HG03175 (cell line): ENCODE measurements around the gene ALG5.
A peak's percentile ranks its signal among the peaks of the same experiment; 100 is the strongest.

Source experiments
- ATAC-seq: cut with Tn5 transposase; IDR thresholded peaks from one replicate; pipeline ENCODE4 v1.9.1; 2021; ENCODE audit warnings: mild to moderate bottlenecking, moderate library complexity; ENCODE audit not compliant: unreplicated experiment

Gene ALG5, protein sequence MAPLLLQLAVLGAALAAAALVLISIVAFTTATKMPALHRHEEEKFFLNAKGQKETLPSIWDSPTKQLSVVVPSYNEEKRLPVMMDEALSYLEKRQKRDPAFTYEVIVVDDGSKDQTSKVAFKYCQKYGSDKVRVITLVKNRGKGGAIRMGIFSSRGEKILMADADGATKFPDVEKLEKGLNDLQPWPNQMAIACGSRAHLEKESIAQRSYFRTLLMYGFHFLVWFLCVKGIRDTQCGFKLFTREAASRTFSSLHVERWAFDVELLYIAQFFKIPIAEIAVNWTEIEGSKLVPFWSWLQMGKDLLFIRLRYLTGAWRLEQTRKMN

DNA sequence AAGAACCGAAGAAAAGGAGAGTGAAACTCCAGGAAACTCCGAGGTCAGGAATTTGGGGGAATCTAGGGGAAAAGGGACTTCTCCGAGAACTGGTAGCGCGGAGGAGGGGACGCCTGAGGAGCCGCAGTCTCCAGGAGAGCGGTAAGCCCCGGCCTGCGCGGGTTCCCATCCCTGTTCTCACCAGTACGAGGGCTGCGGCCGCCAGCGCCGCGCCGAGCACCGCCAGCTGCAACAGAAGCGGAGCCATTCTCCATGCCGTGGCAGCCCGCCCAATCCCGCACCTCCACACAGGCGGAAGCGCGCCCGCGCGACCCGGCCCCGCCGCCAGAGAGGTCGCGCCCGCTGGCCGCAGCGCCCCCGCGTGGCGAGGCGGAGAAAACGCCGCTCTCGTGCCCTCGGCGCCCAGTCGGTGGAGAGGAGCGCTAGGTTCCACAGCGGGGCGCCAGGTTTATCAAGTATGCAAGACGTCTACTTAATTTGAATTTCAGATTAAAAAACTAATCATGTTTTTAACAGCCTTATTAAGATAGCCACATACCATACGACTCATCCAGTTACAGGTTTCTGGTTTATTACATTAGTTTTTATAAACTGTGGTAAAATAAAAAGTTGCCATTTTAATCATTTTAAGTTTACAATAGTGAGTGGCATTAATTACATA lies at the start of gene ALG5:
Gene ALG5 (minus strand): TSS at position 287 of the 661 bp plus-strand sequence. CDS start 40 bp downstream, at position 247.
- peak; percentile 67 for ATAC-seq

DNA sequence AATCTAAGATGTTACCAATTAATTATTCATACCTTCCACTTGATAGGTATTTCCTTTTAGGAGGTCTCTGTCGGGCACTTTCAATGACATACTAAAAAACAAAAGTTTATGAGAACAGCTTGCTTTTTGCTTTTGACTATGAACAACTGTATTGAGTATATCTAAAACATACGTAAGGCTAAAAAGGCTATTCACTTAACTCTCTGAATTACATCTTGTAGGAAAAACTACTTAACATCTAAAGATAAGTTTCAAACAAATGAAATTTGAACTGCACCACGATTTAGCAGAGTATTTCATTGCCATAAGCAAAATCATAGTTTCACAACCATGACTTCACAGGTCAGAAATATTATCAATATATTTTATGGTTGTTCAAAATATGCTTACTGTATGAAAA lies 48.7 kb upstream of the ALG5 start:
- ATAC-seq: no peak

DNA sequence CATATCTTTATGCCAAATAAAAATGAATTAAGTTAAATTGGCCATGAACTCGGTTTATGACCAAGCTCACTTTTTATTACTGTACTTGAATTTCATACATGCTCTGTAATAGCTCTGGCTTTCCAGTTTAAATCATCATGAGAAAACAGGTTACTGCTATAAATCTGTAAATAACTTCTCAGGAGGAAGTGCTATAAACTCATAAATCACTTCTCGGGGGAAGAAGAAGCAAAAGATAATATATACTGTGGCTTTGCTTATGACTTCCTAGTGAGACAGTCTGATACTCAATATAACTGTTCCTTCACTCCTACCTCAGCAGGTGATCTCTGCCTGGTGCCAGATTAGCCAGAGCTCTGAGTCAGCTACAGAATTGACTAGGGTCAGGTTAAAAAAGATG lies 47.9 kb upstream of the ALG5 start:
- no peak for ATAC-seq

DNA sequence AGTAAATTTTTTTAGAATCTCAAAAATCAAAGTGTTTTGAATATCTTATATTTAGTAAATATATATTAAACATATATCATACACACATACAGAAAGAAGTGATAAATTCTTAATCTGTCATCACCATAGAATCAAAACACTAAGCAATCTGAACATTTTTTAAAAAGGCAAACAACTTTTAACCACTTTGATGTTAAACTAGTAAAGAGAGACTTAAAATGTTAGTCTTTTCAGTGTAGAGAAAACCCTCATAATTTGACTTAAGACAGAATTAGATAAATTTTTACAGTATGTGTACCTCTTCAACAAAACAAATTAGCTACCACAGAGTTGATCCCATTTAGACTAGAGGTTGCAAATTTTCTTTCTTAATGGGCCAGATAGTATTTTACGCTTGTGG lies 46.9 kb upstream of the ALG5 start:
- no peak for ATAC-seq

DNA sequence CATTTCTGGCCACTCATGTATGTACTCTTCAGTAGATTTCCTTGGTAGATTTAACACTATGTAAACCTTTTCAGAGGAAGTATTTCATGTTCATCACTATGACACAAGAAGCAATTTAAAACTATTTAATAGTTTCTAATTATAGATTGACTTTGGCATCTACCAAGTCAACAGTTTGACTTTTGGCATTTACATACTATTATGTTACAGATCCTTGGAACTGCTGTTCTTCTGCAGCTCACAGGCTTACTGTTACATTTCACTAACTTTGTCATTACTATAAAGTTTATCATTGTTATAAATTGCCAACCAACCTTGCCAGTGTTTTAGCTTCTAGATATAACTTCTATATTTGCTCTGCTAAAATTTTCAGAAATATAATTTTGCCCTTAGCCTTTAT lies 41.6 kb upstream of the ALG5 start:
- ATAC-seq: no peak

DNA sequence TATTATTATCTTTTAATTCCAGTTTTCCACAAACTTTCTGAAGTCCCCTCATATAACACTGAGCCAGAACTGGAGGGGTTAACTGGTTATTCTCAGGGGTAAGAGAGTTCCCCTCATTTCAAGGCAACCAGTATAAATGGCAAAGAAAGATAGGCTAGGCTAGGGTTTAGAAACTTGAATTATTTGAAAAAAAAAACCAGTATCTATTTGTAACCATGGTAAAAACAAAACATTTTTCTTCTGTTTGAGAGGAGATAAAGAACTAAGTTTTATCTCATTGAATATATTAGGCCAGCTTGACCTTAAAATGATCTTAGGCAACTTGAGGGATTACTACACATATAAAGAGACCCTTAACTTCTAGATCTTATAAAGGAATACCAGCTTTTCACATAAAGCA lies 40.8 kb upstream of the ALG5 start:
- no peak for ATAC-seq

DNA sequence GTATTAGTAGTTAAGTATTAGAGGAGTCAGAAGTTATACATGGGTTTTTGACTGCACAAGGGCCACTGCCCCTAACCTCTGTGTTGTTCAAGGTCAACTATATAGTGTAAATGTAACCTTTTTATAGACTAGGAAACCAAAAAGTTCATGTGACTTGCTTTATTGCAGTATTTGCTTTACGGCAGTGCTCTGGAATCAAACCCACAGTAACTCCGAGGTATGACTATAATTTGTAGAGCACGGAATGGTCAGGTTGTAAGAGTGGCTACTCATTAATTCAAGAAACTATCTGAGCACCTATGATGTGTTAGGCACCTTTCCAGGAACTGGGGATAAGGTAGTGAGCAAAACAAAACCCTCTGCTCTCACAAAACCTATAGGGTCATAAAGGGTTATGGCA lies 38.1 kb upstream of the ALG5 start:
- ATAC-seq: no peak

DNA sequence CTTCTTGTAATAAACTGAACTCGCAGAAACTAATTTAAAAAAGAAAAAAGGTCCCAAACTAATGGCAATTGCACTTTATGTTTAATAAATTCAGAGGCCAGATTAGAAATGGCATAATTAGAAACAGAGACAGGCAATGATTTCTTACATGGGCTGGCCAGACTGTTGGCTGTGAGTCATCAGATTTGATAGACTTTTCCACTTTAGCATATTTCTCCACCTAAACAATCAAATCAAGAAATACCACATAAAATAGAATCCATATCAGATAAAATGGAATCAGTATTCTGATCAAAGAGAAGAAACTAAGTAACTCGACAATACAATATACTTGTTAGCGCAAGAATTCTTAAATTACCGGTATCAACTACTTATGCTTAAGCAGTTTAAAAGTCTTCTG lies 30.5 kb upstream of the ALG5 start:
- no peak for ATAC-seq

DNA sequence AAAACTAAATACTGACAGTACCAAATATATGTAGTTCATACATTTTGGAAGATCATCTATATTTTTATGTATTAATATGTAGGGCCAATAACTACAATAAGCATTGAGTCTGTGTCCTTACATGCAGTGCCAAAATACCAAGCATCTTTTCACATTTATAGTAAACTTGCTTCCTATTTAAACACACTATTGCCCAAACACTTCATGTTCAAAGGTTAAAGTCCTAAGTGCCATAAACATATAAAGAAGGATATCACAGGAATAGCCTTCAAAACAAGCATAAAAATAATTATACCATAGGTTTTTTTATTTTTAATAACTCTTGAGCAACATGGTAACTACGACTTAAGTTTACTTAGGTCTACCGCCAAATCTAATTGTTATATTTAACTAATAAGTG lies 28.5 kb upstream of the ALG5 start:
- no peak for ATAC-seq

DNA sequence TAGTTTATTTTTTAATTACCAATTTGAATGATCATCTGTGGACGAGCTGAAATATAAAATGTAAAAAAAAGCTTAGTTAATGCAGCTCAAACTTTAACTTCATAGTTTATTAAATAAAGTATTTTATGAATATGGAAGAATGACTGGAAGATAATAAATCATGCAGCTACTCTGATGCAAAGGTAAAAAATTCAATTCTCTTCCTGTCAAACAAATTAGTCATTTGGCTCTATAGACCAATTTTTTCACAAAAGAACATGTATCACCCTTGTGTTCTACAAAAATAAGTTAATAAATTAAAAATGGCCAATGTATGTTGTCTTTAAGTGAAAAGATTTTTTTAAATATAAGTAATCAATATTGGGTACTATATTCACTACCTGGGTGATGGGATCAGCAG lies 27.6 kb upstream of the ALG5 start:
- no peak for ATAC-seq

DNA sequence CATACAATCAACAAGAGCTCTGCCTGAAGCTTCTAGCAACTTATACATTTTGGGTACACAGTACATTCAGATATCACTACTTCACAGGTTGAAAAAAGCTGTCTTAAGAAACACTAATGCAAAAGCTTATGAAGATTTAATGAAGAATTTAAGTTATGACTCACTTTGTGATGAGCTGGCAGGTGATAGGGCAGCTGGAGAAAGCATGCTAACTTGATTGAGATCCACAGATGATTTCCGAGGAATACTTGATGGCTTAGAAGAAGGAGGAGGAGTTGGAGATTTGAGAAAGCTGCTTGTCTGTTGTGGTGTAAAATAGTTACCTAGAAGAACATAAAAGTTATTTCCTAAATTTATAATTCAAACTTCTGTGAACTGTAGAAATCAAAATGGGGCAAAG lies 24.7 kb upstream of the ALG5 start:
- ATAC-seq: no peak

DNA sequence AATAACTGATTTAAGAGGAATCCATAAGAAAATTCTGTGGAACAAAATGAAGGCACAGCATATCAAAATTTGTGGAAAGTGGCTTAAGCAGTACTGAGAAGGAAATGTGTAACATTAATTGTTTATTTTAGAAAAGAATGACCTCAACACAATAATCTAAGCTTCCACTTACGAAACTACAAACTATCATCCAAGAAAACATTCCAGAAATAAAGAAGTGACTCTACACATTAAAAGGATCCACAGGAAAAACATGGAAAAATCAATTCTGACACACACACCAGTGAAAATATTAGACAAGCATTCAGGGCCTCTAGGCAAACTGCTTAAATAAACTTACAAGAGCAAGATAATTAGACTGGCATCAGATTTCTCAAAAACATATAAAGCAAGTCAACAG lies 15.5 kb upstream of the ALG5 start:
- ATAC-seq: no peak

DNA sequence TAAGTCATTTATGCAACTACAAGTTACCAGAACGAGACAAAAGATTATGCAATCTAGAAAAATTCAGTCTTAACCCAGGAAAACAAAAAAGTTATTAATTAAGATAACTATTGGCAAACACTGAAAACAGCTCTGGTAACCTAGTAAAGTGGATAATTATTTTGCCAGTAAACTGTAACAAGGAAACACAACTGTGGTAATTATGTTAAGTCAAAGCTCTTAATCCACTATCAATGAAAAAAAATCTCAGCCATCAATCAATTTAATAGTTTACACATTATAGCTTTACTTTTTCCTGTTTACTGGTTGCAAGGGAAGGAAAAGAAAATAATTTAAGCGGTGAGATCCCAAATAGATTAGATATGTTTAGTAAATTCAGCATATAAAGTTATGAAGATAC lies 12.6 kb upstream of the ALG5 start:
- no peak for ATAC-seq

DNA sequence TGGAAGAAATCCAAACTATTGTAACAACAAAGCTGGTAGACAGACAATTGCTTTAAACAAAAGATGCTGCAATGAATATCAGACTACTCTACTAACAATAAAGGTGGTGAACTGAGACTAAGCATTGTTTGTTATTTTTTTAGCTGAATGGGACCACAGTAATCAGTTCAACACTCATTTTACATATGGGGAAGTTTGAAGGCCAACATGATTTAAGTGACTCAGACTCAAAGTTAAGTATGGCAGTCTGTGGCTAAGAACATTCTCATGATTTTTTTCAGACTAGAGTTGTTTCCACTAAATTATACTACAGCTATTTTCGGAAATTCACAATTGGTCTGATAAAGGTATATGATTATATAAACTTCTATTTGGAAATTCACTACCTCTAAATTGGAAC lies 11.9 kb upstream of the ALG5 start:
- no peak for ATAC-seq

DNA sequence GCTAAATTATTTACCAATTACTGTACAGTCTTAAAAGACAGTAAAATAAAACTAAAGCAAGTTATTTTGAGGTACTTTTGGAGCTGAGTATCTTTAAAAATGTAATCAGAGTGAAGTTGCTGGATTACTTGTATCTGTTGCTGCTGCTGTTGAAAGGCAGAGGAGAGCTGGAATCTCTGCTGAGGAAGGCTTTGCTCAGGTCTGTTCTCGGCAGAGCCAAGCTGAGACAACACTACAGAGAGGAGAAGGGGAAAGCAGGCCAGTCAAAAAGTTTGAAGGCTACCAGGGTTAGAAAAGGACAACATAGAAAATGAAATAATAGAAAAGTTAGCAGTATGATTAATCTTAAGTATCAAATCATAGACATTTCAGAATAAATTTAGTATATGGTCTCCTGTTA lies 11.3 kb upstream of the ALG5 start:
- no peak for ATAC-seq

DNA sequence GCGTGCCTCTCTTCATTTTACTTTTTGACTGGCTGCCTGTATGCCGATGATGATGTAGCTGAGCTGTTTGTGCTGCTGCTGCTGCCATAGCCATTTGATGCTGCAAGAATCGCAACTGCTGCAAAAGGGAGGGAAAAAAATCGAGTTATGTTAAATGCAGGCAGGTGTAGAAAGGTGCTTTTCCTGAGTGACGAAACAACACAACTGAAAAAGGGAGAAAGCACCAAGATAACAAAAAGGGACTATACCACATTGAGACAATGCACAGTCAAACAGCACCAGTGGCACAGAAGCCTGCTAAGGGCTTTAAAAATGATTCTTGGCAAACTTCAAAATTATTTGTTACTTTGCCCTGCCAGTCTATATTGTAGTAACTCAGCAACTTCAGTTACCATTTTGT lies 10.6 kb upstream of the ALG5 start:
- ATAC-seq: no peak

DNA sequence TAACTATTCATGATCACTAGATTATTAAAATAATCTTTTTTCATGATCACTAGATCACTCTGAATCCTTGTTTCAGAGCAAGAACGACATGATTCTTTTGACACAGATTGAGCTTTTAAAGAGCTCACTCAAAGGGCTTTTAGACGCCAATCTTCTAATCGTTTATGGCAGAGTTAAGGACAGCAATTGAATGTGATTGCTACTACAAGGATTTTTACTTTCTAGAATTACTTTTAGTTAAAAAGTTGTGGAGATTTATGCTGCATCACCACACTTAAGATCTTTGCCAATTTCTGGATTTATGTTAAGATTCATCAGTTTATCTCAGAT lies 2.7 kb upstream of the ALG5 start:
- no peak for ATAC-seq

DNA sequence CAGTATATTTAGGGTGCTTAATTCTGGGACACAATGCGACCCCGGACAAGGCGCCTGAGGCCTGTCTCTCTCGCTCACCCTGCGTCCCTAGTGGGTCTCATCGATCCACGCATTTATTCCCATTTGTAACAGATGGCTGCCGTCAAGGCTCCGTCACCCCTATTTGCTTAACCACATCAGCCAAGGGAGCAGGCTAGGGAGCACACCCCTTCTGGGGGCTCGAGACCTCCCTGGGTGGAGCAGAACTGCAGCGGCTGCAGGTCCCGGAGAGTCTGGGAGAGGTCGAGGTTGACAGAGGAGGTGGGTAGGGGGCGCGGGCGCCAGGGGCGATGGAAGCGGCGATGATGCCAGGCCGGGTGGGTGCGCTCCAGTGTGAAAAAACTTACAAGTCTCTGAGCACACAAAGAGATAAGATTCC lies 507 bp downstream of the ALG5 start:
- no peak for ATAC-seq

DNA sequence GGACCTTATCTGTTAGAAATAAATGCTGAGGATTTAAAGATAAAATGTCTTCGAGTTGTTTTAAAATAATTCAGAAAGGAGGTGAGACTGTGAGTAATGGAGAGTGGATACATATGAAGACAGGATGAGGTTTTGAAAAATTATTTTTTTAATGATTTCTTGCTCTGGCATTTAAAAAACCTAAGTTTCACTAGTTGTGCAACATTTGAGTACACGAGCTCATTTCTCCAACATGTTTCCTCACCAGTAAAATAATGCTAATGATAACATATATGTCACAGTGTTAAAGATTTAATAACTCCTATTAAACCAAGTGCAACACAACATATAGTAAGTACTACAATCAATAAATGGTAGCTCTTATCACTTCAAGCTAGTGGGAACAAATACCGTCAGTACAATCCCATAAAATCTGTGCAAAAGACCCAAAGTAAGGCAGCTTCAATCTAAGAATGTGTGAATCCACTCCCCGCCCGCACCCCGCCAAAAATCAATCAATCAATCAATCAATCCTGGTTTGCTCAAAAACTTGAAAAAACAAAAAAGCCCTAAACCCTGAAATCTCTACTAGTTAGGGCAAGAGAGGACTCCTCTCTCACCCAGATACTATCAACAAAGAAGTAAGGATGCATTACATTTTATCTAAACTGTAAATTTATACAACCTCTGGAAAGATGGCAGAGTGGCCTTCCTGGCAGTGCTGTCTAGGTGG lies 1.3 kb downstream of the ALG5 start:
- no peak for ATAC-seq

DNA sequence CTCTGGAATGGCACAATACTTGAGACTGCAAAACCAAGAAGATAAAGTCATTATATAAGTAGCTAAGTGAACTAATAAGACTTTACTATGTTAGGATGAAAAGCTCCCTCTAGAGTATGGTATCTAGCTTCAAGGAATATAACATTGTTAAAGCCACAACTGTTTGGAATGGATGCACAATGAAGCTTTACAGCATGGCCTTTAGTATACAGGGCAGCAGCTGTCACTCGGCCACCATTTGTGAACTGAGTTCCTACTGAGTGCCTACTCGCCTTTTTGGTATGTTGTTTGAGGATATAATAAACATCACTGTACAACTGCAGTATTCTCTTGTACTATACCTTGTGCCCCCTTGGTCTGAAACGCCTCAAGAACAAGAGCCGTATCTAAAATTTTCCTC lies 6.8 kb downstream of the ALG5 start:
- ATAC-seq: no peak

DNA sequence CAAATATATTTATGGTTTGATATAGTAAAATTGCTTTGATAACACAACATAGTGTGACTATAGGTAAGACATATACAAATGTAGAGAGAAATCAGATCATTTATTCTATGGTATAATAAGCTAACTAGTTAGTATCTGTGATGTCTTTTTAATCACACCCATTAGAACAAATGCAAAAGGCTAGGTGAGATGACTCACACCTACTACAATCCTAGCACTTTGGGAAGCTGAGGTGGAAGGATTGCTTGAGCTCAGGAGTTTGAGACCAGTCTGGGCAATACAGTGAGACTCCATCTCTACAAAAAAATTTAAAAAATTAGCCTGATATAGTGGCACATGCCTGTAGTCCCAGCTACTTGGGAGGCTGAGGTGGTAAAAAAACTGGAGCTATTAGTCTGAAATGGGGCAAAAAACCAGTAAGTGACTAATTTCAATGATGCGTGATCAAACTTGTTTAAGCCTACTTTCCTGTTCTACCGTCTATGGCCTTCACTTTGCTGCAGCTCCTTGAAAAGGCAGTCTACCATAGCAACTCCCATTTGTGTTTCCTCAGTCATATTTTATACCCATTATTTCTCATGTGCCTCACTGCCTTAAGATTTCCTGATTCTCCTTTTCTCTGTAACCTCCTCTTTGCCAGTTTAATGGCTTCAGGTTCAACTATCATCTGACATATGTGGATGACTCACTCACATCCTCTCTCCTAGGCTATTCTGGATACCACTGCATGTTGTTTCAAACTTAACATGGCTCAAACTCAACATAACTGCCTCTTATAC lies 12.5 kb downstream of the ALG5 start:
- no peak for ATAC-seq
